DMS114 treated with DMSO at 0.1 percent for 48 hours (cell line): Measurements from ENCODE around the gene CELF2.

Experiments used
- DNase-seq: peaks from one replicate; lab custom pipeline; 2025; ENCODE audit not compliant: unreplicated experiment; lab: John Stamatoyannopoulos, UW

CELF2 gene

GRCh38 chr10:11262494-11263345 is 245.0 kb downstream of the CELF2 start:
- DNase-seq: no peak

GRCh38 chr10:11263767-11264166 is 246.1 kb downstream of the CELF2 start:
- DNase-seq: no peak

- DNase-seq: no peak
These were observed 246.8 kb downstream of the CELF2 start for GRCh38 chr10:11264296-11265048.

DNA sequence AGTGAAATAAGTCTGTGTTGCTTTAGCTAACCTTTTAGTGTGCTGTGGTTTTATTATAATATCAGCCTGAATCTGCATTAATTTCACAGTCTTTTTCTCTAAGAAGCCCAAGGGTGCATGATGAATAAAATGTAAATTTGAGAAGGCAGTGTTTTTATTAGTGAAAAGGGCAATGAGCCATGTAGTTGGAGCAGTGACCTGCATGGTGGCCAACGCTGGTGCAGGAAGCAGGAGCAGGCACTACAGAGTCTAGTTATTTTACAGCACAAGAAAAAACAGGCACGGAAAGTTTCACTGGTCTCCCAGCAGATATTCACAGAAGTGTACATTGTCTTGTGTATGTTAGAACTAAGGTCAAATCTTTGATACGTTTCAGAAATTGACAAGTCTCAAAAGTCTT is 247.8 kb downstream of the CELF2 start:
- no peak for DNase-seq

GRCh38 chr10:11266426-11266825 is 248.8 kb downstream of the CELF2 start:
- no peak for DNase-seq

DNA sequence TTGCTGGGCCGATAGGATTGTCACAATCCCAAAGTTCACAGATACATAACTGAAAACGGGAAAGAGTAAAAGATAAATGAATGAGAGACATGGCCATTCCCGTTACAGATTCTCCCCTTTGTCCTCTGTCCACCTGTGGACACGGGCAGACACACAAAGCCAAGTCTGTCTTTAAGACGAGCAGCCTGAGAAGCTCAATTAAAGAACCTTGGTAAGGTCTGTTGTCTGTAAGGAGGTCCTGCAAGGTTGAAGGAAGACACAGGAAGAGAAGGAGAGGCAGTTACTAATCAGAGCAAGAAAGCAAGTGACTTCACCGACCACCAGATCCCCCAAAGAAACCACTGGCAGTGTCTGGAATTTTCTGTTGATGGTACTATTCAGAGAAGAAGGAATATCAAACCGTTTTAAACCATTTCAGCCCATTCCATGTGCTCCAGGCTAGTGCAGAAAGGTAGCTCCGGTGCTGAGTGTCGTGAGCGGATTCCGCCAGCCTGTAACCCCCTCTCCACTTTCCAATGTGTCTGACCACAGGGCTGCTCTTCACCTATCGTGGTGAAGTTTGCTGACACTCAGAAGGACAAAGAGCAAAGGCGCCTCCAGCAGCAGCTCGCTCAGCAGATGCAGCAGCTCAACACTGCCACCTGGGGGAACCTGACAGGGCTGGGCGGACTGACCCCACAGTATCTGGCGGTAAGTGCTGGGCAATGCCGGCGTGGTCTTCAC is 252.6 kb downstream of the CELF2 start:
- DNase-seq: no peak

- no peak for DNase-seq
These were observed 253.1 kb downstream of the CELF2 start for GRCh38 chr10:11270858-11271179.

DNA sequence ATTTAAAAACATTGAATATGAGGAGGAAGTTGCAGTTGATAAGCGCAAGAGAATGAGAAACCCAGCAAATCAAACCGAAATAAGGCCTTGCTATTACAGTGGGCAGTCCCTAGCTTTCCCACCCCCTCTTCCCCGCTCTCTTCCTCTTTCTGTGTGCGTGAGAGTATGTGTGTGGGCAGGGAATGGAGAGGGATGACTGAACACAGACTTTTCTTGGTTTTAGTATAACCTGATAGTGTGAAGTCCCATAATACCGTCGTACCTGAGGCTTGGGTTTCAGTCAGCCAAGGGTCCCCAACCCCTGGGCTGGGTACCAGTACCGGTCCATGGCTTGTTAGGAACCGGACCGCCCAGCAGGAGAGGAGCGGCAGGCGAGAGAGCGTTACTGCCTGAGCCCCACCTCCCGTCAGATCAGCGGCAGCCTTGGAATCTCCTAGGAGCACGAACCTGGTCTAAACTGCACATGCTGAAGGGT is 255.3 kb downstream of the CELF2 start:
- no peak for DNase-seq

DNA sequence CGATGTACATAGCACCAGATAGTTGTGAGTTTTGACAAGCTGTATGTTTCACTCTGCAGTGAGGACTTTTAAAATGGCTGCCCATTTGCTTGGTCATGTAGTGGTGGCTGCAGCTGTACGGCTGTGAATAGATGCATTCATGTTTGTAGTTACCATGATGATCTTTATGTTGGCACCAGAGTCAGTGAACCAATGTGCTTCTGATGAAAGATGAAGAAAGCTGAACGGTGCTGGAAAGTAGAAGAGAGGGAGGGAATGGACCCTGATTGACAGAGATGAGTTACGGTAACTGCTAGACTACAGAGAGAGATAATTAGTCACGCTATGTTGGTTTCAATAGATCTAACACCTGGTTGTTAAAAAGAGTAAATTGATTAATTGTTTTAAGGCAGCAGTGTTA is 256.8 kb downstream of the CELF2 start:
- no peak for DNase-seq

DNA sequence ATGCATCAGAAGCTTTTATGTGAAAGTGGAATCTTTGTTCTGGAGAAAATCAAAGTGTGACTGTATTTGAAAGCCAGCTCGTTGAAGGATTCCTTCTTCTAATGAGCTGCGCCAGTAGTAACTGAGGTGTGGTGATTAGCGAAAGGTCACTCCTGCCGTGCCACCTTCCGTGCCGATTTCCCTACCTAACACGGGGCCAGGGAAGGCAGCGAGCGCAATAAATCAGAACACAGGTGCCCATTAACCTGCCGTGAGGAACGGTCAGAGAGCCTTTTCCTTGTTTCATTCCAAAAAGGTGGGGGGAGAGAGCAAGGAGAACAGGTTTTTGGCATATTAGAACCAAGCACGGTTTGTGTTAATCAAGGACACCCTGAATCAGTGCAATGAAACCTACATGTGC is 258.0 kb downstream of the CELF2 start:
- DNase-seq: no peak

DNA sequence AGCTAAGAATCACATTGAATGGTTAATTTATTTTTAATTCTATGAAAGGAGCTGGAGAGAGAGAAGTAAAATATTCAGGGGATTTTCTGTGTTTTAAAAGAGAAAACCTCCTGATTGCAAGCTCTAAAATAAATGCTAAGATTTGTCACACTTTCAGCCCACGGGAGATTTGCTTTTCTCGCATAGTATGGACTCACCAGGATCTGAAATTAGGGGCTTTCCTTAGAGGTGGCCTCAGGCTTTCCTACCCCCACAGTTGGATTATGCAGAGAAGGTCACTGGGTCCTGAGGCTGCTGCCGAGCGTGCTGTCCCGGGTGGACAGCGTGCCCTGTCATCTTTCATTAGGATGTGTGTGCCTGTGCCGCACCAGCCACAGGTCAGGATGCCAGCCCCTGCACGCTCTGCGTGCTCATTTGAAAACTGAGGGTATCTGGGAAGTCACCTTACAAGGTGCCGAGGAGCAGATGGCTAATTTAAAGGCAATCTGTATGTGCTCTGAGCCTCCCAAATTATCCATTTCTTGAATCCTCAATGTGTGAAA is 258.8 kb downstream of the CELF2 start:
- DNase-seq: no peak

GRCh38 chr10:11279314-11279713 is 261.6 kb downstream of the CELF2 start:
- no peak for DNase-seq

- DNase-seq: no peak
These were observed 262.7 kb downstream of the CELF2 start for GRCh38 chr10:11280187-11280932.

GRCh38 chr10:11282156-11282555 is 264.5 kb downstream of the CELF2 start:
- no peak for DNase-seq

- no peak for DNase-seq
These were observed 265.0 kb downstream of the CELF2 start for GRCh38 chr10:11282661-11283060.

DNA sequence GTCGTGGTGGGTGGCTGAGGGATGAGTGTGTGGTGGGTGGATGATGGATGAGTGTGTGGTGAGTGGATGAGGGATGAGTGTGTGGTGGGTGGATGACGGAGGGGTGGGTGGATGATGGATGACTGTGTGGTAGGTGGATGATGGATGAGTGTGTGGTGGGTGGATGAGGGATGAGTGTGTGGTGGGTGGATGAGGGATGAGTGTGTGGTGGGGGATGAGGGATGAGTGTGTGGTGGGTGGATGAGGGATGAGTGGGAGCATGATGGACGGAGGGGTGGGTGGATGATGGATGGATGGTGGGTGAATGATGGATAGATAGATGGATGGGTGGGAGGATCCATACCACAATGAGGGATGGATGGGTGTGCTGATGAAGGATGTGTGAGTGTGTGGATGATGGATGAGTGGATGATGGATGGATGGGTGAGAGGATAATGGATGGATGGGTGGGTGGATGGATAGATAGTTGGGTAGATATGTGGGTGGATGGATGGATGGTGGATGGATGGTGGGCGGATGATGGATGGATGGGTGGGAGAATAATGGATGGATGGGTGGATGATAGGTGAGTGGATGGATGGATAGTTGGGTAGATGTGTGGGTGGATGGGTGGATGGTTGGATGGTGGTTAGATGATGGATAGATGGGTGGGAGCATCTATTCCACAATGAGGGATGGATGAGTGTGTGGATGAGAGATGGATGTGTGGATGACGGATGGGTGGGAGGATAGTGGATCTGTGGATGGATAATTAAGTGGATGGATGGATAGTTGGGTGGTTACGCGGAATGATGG is 266.8 kb downstream of the CELF2 start:
- DNase-seq: no peak

GRCh38 chr10:11285171-11285570 is 267.5 kb downstream of the CELF2 start:
- DNase-seq: peak; percentile 1

DNA sequence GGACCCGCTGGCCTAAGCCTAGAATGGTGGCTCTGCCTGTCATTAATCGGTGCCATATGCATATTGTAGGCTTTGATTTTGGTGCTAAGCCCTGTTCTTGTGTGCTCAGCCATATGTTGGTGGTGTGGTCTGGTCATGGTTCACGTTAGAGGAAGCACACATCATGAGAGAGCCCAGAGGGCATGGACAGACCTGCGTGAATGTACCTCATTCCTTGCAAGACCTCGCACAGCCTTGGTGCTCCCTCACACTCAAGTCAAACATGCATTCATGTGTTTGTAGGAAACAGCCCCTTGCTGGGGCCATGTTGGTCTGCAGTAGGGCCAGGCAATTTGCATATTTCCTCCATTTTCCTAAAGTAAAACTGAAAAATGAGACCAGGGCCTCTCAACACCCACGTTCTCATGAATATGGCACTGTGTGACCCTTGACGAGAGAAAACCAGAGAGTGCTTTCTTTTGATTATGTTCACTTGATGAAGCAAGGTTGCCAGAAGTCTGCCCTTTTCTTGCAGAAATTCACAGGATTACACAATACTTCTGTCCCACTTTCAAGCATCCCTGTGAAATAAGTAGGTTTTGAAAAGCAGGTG is 268.7 kb downstream of the CELF2 start:
- DNase-seq: no peak

DNA sequence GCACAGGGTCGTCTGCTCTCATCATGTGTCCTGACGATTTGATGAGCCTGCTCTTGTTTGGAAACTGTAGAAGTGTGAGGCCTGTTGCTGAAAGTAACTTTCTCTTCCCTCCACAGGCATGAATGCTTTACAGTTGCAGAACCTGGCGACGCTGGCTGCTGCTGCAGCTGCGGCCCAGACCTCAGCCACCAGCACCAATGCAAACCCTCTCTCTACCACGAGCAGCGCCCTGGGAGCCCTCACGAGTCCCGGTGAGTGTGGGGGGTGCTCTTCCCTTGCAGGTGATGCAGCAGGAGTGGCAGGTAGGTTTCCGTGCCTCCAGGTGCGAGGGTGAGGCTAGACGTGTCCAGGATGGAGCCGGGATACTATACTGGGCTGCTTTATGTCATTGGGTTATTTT is 270.6 kb downstream of the CELF2 start:
- no peak for DNase-seq
